Endothelial cell of umbilical vein (primary cell): ENCODE results near the gene GRAMD1B. TPM values are rescaled to one million over a fixed set of nuclear protein-coding genes. Genes with fewer than 3 reads are reported as not detected.

Experiments
- BruUV-seq: library from RNA; stranded (reverse); fragments of 400-500 nt; replicated peaks from 2 replicates; lab custom pipeline; 2021; lab: Mats Ljungman, UMichigan
- CTCF ChIA-PET: fragments of 300-600, 350-600 bp; sonication (Branson Sonifier 250); formaldehyde crosslinking; loops from one replicate; lab custom pipeline; 2021; ENCODE audit warnings: antibody characterized with exemption, inconsistent platforms; lab: Charles Lee
- POLR2A ChIA-PET: fragments of 300-600, 350-600 bp; sonication (Branson Sonifier 250); formaldehyde crosslinking; loops from one replicate; lab custom pipeline; 2021; ENCODE audit warnings: antibody characterized with exemption, inconsistent platforms; lab: Charles Lee
- DNase-seq: peaks from one replicate; pipeline ENCODE4 v3.0.0-alpha.2; 2011; ENCODE audit warnings: low read depth, low spot score
- FAIRE-seq: peaks from 2 replicates; lab custom pipeline; 2011; peaks lifted over from hg19 to GRCh38; lab: Jason Lieb, UNC
- H2AFZ ChIP-seq: 2 replicates; pipeline ENCODE4 v1.6.0; 2012; ENCODE audit warnings: low read depth, low read length, control low read depth, inconsistent platforms
- H3K27ac ChIP-seq: 2 replicates; pipeline ENCODE4 v1.5.1; 2011; ENCODE audit warnings: low read depth, mild to moderate bottlenecking, control low read depth, low read length, moderate library complexity; ENCODE audit not compliant: insufficient read depth
- H3K27me3 ChIP-seq, 2 experiments: 2 replicates each; pipeline versions ENCODE4 v1.6.0 to v1.6.1; 2011; ENCODE audit warnings: low read length in 2 of 2, mixed read lengths in 1 of 2; ENCODE audit not compliant: control insufficient read depth in 2 of 2, insufficient read depth in 2 of 2
- H3K36me3 ChIP-seq, 2 experiments: 2 replicates in 1 of 2; 3 replicates in 1 of 2; pipeline ENCODE4 v1.5.1; 2011; ENCODE audit warnings: low read length in 2 of 2, mild to moderate bottlenecking in 1 of 2, moderate library complexity in 1 of 2; ENCODE audit not compliant: control insufficient read depth in 2 of 2, insufficient read depth in 2 of 2; ENCODE audit errors: extremely low read depth in 1 of 2
- H3K4me1 ChIP-seq: 3 replicates; pipeline ENCODE4 v1.5.1; 2011; ENCODE audit warnings: mild to moderate bottlenecking, low read length; ENCODE audit not compliant: control insufficient read depth, insufficient read depth; ENCODE audit errors: extremely low read depth
- H3K4me2 ChIP-seq: 2 replicates; pipeline ENCODE4 v1.6.1; 2011; ENCODE audit warnings: low read length, control low read depth, mixed read lengths; ENCODE audit not compliant: insufficient read depth
- H3K4me3 ChIP-seq, 3 experiments: fragments of 200-600 bp in 1 of 3; sonication (generic), shearing (Covaris generic) in 1 of 3; replicated peaks in 1 of 3; 2 replicates each; pipeline ENCODE4 v1.5.1; 2011 to 2016; ENCODE audit warnings: control low read depth in 3 of 3, low read length in 3 of 3, mild to moderate bottlenecking in 2 of 3, inconsistent platforms in 1 of 3, low read depth in 1 of 3, moderate library complexity in 1 of 3; ENCODE audit not compliant: insufficient read depth in 1 of 3
- H3K79me2 ChIP-seq: 2 replicates; pipeline ENCODE4 v1.6.0; 2012; ENCODE audit warnings: low read length, inconsistent platforms; ENCODE audit not compliant: control insufficient read depth, insufficient read depth
- H3K9ac ChIP-seq: replicated peaks from 2 replicates; pipeline ENCODE3; 2011; ENCODE audit warnings: low read length, control low read depth; ENCODE audit not compliant: insufficient read depth; ENCODE audit errors: extremely low read depth
- H3K9me1 ChIP-seq: replicated peaks from 3 replicates; pipeline ENCODE4 v1.6.0; 2011; ENCODE audit warnings: mild to moderate bottlenecking, low read length; ENCODE audit not compliant: control insufficient read depth, insufficient read depth; ENCODE audit errors: extremely low read depth
- H3K9me3 ChIP-seq: replicated peaks from 2 replicates; pipeline ENCODE4 v1.5.1; 2012; ENCODE audit warnings: low read length, inconsistent platforms; ENCODE audit not compliant: control insufficient read depth, insufficient read depth
- H4K20me1 ChIP-seq: replicated peaks from 2 replicates; pipeline ENCODE3; 2011; ENCODE audit warnings: mild to moderate bottlenecking, low read length; ENCODE audit not compliant: control insufficient read depth, insufficient read depth; ENCODE audit errors: extremely low read depth
- CTCF ChIP-seq, 2 donors: IDR thresholded peaks; 1 replicate in 1 of 2; 2 replicates in 1 of 2; pipeline ENCODE4 v1.5.1; 2011; ENCODE audit warnings: low read length in 2 of 2, mild to moderate bottlenecking in 2 of 2, moderate library complexity in 2 of 2, control low read depth in 1 of 2, inconsistent platforms in 1 of 2, low read depth in 1 of 2; ENCODE audit not compliant: insufficient read depth in 1 of 2; ENCODE audit errors: extremely low read depth in 1 of 2
- EZH2 ChIP-seq: IDR thresholded peaks from 2 replicates; pipeline ENCODE4 v1.6.1; 2012; ENCODE audit warnings: borderline replicate concordance, low read depth, mild to moderate bottlenecking, moderate library complexity, low read length, inconsistent platforms; ENCODE audit not compliant: severe bottlenecking
- FOS ChIP-seq: IDR thresholded peaks from 2 replicates; pipeline ENCODE4 v1.6.1; 2011; ENCODE audit warnings: mild to moderate bottlenecking, low read length, moderate library complexity, borderline replicate concordance; ENCODE audit not compliant: insufficient read depth
- GATA2 ChIP-seq: IDR thresholded peaks from 2 replicates; pipeline ENCODE4 v1.7.0; 2011; ENCODE audit warnings: low read depth, mild to moderate bottlenecking, moderate library complexity, mixed read lengths, low read length; ENCODE audit not compliant: insufficient read length, insufficient read depth
- JUN ChIP-seq: IDR thresholded peaks from 2 replicates; pipeline ENCODE4 v1.6.1; 2011; ENCODE audit warnings: borderline replicate concordance, low read depth; ENCODE audit not compliant: insufficient read length, insufficient read depth
- MAX ChIP-seq: IDR thresholded peaks from 2 replicates; pipeline ENCODE4 v1.6.1; 2011; ENCODE audit not compliant: insufficient read depth, insufficient read length
- MYC ChIP-seq: IDR thresholded peaks from one replicate; pipeline ENCODE4 v1.6.1; 2011; ENCODE audit warnings: mild to moderate bottlenecking, low read depth, low read length
- POLR2A ChIP-seq: IDR thresholded peaks from 2 replicates; pipeline ENCODE4 v1.6.1; 2012; ENCODE audit warnings: low read depth, mild to moderate bottlenecking, control low read depth, low read length
- POLR2AphosphoS5 ChIP-seq: IDR thresholded peaks from 2 replicates; pipeline ENCODE4 v1.6.1; 2012; ENCODE audit warnings: low read depth, mild to moderate bottlenecking, control low read depth, low read length, moderate library complexity; ENCODE audit not compliant: insufficient read depth
- dilution Hi-C: fragments of 300-500 bp; cut with MboI; formaldehyde crosslinking; loops from one replicate; pipeline ENCODE4 v1.15.0; 2019; ENCODE audit warnings: low sequenced_read_pairs; ENCODE audit not compliant: extremely low pct_ligation_motif_present
- intact Hi-C: fragments of 100-400 bp; cut with micrococcal nuclease; formaldehyde crosslinking; loops from one replicate; pipeline ENCODE4 v1.10.0; 2022
- polyA plus RNA-seq, 4 experiments: library from polyadenylated mRNA; depleted of rRNA in 3 of 4; stranded (reverse) in 3 of 4; unstranded in 1 of 4; fragments of >200 nt; gene quantifications; 2 replicates each; pipeline versions ENCODE4 v1.2.1 to v1.2.3, GENCODE V29; 2011 to 2012; ENCODE audit warnings: missing spikeins in 1 of 4
- total RNA-seq: library from RNA; stranded (reverse); gene quantifications from 2 replicates; pipeline ENCODE4 v1.2.3, GENCODE V29; 2021

The GRAMD1B gene
- total and polyA plus RNA-seq, 2 donors (not counting 3 experiments of a cell fraction or from before 2014, with no cell fraction given), result 5.1 to 11.1 TPM

DNA sequence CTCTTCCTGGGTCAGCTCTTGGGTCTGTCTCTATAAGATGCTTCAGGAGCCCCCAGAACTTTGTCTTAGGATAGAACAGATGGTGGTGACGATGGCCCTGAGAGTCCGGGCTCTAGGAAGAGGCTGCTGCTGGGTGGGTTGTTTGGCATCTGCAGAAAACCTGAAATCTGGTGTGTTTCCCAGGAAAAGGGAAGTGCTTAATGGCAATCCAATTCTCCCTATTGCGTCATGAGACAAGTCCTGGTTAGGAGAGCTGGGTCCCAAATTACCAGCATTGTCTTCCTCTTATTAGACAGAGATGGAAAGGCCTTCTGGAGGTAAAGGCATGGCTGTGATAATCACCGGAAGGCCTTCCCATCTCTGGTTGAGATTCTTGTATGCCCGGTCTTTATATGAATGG is 48.9 kb upstream of the GRAMD1B start:
- no peak for FAIRE-seq
- dilution Hi-C loops (no loop called here), intact Hi-C loops (no loop called here)
- Histone ChIP-seq H4K20me1 (no peaks in the 10 kb centered on the region), H3K4me1 (no peaks in the 10 kb centered on the region), H3K27ac (no peak overlapping the region), H2AFZ (no peak overlapping the region), H3K36me3 (no peaks in the 10 kb centered on the region), H3K4me3 (no peak overlapping the region), H3K9ac (no peak overlapping the region), H3K79me2 (no peaks in the 10 kb centered on the region), H3K27me3 (peaks cover 5 to 8% of the 10 kb centered on the region in 2 experiments), H3K4me2 (no peak overlapping the region), H3K9me1 (no peaks in the 10 kb centered on the region), H3K9me3 (no peaks in the 10 kb centered on the region)
- no TSS peak for BruUV-seq
- ChIA-PET POLR2A (no interaction called here), CTCF (no interaction called here)
- no peak for TF ChIP-seq CTCF (IDR thresholded peaks at IDR 0.05; ENCODE audit: extremely low read depth in 1 of 2, insufficient read depth in 1 of 2, low read depth in 1 of 2, low read length in 2 of 2)
- no peak for TF ChIP-seq MYC
- TF ChIP-seq JUN, result no peak
- no peak for TF ChIP-seq FOS
- TF ChIP-seq POLR2A, result no peak
- TF ChIP-seq GATA2, result no peak
- TF ChIP-seq POLR2AphosphoS5, result no peak
- TF ChIP-seq EZH2, result no peak
- TF ChIP-seq MAX, result no peak
- DNase-seq, result no peak
